HG02870 (cell line): ENCODE data around the gene IFNAR1.

Source experiments
- ATAC-seq: cut with Tn5 transposase; IDR thresholded peaks from one replicate; pipeline ENCODE4 v1.9.1; 2021; ENCODE audit warnings: mild to moderate bottlenecking, moderate library complexity; ENCODE audit not compliant: unreplicated experiment

Gene IFNAR1

DNA sequence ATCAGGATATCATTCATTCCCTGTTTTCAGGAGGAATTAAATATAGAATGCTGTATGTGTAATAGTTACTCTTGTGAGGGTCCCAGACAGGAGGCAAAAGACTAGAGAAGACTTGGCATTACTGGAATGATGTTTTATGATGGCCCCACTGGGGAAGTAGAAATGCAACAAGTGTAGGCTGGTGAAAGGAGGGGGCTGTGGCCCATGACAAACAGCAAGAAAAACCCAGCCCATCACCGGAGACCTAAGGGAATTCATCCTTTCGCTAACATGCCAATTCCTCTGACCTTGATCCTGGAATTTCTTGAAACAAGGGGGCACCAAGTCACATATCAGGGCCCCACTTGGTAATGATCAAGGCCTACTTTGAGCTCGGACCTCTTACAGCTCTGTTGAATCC, 72.9 kb downstream of the IFNAR1 start:
- ATAC-seq, result no peak

DNA sequence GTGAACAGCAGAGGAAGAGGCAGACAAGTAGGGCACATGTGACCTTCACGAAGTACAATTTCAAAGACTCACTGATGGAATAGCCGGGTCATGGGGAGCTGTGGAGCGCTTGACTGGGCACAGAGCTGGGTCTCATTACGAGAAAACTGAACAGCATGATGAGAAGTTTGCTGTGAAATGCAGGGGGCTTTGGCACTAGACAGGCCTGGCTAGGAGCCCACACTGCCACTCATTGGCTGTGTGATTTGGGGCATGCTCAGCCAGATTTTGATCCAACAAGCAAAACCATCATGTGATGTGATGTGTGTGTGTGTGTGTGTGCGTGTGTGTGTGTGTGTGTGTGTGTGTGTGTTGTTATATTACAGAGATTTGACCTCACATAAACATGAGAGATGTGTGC, 73.6 kb downstream of the IFNAR1 start:
- ATAC-seq, result no peak

DNA sequence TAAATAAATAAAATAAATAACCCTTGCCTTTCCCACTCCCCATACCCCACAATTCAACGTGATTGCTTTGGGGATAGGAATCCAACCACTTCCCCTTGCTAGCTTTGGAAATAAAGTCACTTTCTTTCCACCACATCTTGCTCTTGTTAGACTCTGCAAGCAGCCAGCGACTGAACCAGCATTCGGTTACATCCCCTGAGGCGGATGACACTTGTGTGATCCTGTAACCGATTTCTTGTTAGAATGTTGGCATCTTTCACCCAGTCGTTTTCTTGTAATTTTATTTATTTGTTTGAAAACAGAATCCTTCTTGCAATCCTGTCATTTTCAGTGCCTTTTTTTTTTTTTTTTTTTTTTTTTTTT, 76.8 kb downstream of the IFNAR1 start:
- no peak for ATAC-seq

DNA sequence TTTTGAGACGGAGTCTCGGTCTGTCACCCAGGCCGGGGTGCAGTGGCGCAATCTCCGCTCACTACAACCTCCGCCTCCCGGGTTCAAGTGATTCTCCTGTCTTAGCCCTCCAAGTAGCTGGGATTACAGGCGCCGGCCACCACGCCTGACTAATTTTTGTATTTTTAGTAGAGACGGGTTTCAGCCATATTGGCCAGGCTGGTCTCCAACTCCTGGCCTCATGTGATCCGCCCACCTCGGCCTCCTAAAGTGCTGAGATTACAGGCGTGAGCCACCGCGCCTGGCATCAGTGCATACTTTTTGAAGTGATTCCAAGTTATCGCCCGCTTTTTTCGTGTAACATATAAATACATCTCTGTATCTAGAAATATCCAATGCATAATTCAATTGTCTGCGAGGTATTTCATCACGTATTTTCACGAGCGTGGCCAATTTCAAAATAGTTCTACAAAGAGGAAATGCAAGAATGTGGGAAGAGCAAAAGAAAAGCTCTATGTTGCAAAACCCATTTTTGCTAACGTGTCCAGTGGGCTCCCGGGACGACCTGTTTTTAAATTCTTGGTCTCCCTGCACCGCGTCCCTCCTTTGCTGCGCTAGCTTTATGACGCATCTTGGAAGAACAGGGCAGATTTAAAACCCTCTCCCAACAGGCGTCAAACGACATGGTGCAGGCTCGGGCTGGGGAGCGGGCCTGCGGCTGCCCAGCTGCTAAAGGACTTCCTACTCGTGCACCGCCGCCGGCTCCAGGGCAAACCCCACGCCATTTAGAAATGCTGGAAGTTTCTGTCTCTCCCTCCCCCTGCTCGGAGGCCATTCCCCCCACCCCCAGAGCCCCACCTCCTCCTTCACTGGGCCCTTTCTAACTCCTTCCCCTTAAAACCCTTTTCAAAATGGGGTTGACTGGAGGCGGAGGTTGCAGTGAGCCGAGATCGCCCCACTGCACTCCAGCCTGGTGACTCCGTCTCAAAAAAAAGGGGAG, 77.5 kb downstream of the IFNAR1 start:
- no peak for ATAC-seq

DNA sequence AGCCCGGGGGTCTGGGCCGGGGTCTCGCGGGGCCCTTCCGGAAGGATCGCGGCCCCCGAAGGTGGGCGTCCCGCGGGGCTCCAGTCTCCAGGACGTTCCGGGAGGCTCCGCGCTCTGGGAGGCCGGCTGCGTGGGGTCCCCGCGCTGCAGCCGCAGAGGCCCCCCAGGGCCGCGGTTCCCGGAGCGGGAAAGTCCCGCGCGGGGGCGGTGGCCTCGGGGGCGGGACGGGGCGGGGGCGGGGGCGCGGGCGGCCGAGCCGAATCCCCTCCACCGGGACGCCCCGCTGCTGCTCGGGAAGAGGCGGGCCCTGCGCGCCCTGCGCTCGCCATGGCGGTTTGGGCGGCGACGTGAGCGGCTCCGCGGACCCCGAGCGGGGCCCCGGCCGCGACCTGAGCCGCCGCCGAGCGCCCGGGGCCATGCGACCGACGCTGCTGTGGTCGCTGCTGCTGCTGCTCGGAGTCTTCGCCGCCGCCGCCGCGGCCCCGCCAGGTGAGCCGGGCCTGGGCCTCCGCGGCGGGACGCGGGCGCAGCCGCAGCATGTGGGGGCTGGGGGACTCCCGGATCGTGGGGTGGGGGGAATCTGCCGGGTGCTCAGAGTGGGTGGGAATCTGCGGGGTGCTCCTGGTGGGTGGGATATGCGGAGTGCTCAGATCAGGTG, 78.5 kb downstream of the IFNAR1 start, which contains the start of gene IFNGR2:
Gene IFNGR2, plus strand, starts transcription at position 286 of the 658 bp plus-strand sequence. Its CDS starts 131 bp downstream, at position 417.
- ATAC-seq, result no peak

DNA sequence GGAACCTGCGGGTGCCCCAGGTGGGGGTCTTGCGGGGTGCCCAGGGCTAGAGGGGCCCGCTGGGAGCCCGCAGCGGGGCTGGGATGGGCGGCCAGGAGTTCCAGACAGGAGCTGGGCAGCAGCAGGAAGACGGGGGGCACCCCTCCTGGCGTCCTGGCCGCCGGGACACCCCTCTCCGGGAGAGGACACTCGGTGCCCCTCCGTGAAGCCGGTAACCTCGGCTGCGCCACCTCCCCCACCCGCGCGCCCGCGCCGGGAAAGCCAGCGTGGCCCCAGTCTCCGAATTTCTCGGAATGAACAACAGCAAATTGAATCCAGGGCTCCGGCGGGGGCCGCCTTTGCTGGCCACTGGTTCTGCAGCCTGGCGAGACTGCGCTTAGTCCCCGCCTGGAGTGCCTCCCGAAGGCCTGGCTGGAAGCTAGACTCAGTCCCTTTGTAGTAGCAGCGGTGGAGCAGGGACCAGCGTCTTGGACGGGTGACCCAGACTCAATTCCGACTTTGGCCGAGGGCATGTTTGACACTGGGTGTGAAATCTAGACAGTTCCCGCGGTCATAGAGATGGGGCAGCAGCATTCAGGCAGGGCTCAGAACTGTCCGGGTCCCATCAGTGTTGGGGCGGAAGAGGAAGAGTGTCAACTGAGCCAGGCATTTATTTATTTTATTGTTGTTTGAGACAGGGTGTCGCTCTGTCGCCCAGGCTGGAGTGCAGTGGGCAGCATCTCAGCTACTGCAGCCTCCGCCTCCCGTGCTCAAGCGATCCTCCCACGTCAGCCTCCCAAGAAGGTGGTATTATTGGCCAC, 79.2 kb downstream of the IFNAR1 start:
- peak; percentile 44 for ATAC-seq

DNA sequence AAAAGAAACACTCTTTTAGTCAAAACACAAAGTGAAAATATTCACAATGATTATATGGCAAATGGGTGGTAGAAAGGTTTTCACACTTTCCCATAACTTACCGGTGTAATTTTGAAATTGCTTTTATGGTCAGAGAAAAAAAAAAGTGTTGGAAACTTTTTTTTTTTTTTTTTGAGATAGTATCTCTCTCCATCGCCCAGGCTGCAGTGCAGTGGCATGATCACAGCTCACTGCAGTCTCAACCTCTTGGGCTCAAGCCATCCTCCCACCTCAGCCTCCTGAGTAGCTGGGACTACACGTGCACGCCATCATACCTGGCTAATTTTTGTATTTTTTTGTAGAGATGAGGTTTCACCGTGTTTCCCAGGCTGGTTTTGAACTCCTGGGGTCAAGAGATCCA, 81.7 kb downstream of the IFNAR1 start:
- ATAC-seq, result no peak
